HepG2 (cell line): ENCODE results near the gene ENSA. TPM values are rescaled to one million over a fixed set of nuclear protein-coding genes. Genes with fewer than 3 reads are reported as not detected.

Source experiments
- FIP1L1 ChIP-seq: fragments of 200-400 bp; formaldehyde crosslinking; IDR thresholded peaks from 2 replicates; pipeline ENCODE4 v1.6.1; 2018; ENCODE audit warnings: low read depth, mild to moderate bottlenecking, low read length, moderate library complexity, borderline replicate concordance; ENCODE audit not compliant: insufficient read depth
- NONO ChIP-seq, 2 experiments: fragments of 450-650 bp in 1 of 2; sonication (generic) in 1 of 2; formaldehyde crosslinking in 1 of 2; IDR thresholded peaks in 1 of 2; conservative IDR thresholded peaks in 1 of 2; 2 replicates each; pipeline versions ENCODE4 v1.6.1 to v1.8.0; 2017 to 2022; ENCODE audit warnings: mild to moderate bottlenecking in 1 of 2, missing genetic modification reagents in 1 of 2, moderate library complexity in 1 of 2
- PHF20 ChIP-seq: sonication (generic); formaldehyde crosslinking; IDR thresholded peaks from 2 replicates; pipeline ENCODE4 v1.5.0; 2020; ENCODE audit warnings: mild to moderate bottlenecking, missing genetic modification reagents
- ZFP41 ChIP-seq: sonication (generic); formaldehyde crosslinking; IDR thresholded peaks from 2 replicates; pipeline ENCODE4 v1.4.0; 2020; ENCODE audit warnings: mild to moderate bottlenecking, missing genetic modification reagents, borderline replicate concordance
- ZNF614 ChIP-seq: IDR thresholded peaks from 2 replicates; pipeline ENCODE4 v1.6.1; 2018; ENCODE audit warnings: missing biosample characterization, missing genetic modification reagents, inconsistent platforms, borderline replicate concordance
- ZNF772 ChIP-seq: sonication (generic); formaldehyde crosslinking; IDR thresholded peaks from 2 replicates; pipeline ENCODE4 v1.5.0; 2020; ENCODE audit warnings: mild to moderate bottlenecking, missing genetic modification reagents
- polyA plus RNA-seq, 8 experiments: library from polyadenylated mRNA; depleted of rRNA in 3 of 8; stranded (reverse) in 7 of 8; unstranded in 1 of 8; fragments of >200 nt; fragmentation: Illumina TruSeq in 4 of 8; extraction: Trizol in 4 of 8; gene quantifications; 2 replicates each; pipeline versions ENCODE4 v1.2.1 to v1.2.3, GENCODE V29; 2011 to 2016; ENCODE audit warnings: low read depth in 4 of 8, missing spikeins in 1 of 8, mixed read lengths in 1 of 8; ENCODE audit not compliant: insufficient read depth in 1 of 8
- total RNA-seq, 5 experiments: library from RNA; depleted of rRNA; stranded (reverse); fragments of >200 nt; fragmentation: Illumina TruSeq; extraction: Trizol; gene quantifications; 2 replicates each; pipeline ENCODE4 v1.2.3, GENCODE V29; 2016; ENCODE audit warnings: low read depth in 1 of 5
- TF ChIP-seq, protein P1 (sequence below): sonication (generic); formaldehyde crosslinking; IDR thresholded peaks from 2 replicates; pipeline ENCODE4 v1.4.0; 2020; ENCODE audit warnings: mild to moderate bottlenecking, missing genetic modification reagents
- TF ChIP-seq, protein P2 (sequence below): sonication (generic); formaldehyde crosslinking; IDR thresholded peaks from 2 replicates; pipeline ENCODE4 v1.5.0; 2020; ENCODE audit warnings: missing genetic modification reagents
- TF ChIP-seq, protein P3 (sequence below): sonication (generic); formaldehyde crosslinking; IDR thresholded peaks from 2 replicates; pipeline ENCODE4 v1.5.0; 2020; ENCODE audit warnings: mild to moderate bottlenecking, missing genetic modification reagents, borderline replicate concordance
- TF ChIP-seq, protein P4 (sequence below): sonication (generic); formaldehyde crosslinking; IDR thresholded peaks from 2 replicates; pipeline ENCODE4 v1.4.0; 2020; ENCODE audit warnings: missing genetic modification reagents
- TF ChIP-seq, protein P5 (sequence below): sonication (generic); formaldehyde crosslinking; IDR thresholded peaks from 2 replicates; pipeline ENCODE4 v1.5.0; 2020; ENCODE audit warnings: missing genetic modification reagents

Gene ENSA
- total and polyA plus RNA-seq, 2 of the 13 experiments (the other 11 are each of a cell fraction or from before 2014, with no cell fraction given): 54.5 to 111 TPM

DNA sequence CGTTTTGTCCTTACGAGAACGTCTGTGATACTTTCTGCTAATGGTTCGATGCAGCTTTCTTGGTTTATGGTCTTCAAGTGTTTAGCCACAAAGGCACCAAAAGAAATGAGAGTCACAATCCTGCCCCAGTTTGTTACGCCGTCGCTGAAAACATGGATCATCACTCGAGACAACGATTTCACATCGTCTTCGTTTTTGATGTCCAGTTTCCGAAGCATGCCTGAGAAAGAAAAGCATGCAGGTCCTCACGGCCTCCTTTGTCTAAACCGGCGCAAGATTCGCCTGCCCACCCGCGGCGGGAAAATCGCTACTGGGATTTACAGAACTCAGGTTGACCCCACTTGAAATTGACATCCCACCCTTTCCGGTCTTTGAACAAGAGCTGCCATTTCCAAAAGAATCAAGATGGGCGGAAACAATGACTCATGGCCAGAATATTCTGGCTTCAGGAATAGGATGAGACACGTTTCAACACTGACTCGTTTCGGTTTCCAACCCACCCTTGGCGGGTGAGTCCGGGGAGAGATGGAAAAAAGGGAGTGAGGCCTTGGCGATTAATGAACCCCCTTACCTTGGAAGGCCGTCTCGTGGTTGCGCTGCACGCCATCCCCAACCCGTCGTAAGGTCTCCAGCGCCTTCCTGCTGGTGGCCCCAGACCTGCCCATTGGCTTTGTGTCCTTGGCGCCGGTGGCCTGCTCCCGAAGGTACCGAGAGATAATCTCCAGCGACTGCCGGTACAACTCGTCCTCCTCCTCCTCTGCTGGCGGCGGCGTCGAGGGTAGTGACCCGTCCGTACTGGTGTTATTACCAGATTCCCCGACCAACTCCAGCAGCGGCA, 50.9 kb downstream of the ENSA start (continued):
- TF ChIP-seq PHF20 (CRISPR knock-in tag) (no peak), NONO (IDR thresholded peaks at IDR 0.05) (no peak), NONO (CRISPR knock-in tag; conservative IDR thresholded peaks at IDR 0.05) (no peak; the same call in 1 of the 2 replicates), FIP1L1 (no peak), ZFP41 (no peak), ZNF614 (CRISPR knock-in tag) (no peak), ZNF772 (no peak)
- TF ChIP-seq, protein P1, sequence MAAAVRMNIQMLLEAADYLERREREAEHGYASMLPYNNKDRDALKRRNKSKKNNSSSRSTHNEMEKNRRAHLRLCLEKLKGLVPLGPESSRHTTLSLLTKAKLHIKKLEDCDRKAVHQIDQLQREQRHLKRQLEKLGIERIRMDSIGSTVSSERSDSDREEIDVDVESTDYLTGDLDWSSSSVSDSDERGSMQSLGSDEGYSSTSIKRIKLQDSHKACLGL (CRISPR knock-in tag): no peak
- TF ChIP-seq, protein P2, sequence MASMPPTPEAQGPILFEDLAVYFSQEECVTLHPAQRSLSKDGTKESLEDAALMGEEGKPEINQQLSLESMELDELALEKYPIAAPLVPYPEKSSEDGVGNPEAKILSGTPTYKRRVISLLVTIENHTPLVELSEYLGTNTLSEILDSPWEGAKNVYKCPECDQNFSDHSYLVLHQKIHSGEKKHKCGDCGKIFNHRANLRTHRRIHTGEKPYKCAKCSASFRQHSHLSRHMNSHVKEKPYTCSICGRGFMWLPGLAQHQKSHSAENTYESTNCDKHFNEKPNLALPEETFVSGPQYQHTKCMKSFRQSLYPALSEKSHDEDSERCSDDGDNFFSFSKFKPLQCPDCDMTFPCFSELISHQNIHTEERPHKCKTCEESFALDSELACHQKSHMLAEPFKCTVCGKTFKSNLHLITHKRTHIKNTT (CRISPR knock-in tag): no peak
- TF ChIP-seq, protein P3, sequence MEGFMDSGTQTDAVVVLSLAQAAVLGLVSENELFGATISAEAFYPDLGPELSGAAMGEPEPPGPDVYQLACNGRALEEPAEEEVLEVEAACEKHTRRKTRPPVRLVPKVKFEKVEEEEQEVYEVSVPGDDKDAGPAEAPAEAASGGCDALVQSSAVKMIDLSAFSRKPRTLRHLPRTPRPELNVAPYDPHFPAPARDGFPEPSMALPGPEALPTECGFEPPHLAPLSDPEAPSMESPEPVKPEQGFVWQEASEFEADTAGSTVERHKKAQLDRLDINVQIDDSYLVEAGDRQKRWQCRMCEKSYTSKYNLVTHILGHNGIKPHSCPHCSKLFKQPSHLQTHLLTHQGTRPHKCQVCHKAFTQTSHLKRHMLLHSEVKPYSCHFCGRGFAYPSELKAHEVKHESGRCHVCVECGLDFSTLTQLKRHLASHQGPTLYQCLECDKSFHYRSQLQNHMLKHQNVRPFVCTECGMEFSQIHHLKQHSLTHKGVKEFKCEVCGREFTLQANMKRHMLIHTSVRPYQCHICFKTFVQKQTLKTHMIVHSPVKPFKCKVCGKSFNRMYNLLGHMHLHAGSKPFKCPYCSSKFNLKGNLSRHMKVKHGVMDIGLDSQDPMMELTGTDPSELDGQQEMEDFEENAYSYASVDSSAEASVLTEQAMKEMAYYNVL (CRISPR knock-in tag): 0 out of 2 replicates have a peak, but pooled peaks have one; percentile 12
- TF ChIP-seq, protein P4, sequence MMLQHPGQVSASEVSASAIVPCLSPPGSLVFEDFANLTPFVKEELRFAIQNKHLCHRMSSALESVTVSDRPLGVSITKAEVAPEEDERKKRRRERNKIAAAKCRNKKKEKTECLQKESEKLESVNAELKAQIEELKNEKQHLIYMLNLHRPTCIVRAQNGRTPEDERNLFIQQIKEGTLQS (CRISPR knock-in tag): 0 out of 2 replicates have a peak, but pooled peaks have one; percentile 17
- TF ChIP-seq, protein P5, sequence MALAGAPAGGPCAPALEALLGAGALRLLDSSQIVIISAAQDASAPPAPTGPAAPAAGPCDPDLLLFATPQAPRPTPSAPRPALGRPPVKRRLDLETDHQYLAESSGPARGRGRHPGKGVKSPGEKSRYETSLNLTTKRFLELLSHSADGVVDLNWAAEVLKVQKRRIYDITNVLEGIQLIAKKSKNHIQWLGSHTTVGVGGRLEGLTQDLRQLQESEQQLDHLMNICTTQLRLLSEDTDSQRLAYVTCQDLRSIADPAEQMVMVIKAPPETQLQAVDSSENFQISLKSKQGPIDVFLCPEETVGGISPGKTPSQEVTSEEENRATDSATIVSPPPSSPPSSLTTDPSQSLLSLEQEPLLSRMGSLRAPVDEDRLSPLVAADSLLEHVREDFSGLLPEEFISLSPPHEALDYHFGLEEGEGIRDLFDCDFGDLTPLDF (CRISPR knock-in tag): no peak
